ENCODE data around the gene DNAJC5. TPM values are rescaled to one million over a fixed set of nuclear protein-coding genes. Genes with fewer than 3 reads are reported as not detected.

Gene DNAJC5
- total RNA-seq, 2 donors from 2014 or later, result 44.4 to 66.6 TPM

DNA sequence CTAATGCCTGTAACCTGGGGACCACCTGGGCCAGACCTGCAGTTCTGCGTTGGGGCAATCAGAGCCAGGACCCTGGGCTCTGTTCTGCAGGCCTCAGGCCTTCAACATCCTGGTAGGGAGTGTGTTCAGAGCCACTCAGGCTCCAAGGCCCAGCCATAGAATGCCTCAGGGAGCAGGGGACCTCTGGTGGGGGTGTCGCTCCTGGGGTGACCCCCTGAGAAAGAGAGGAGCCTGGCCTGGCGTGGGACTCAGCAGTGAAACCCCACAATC is 48.8 kb downstream of the DNAJC5 start:
- intact Hi-C loops (cut with DNase I), result no loop called here
- Histone ChIP-seq H3K4me1 (replicated peaks) (peaks cover 16% of the 10 kb centered on the region), H3K27ac (no peak overlapping the region), H3K27me3 (replicated peaks; ENCODE audit: insufficient read depth) (no peaks in the 10 kb centered on the region), H3K36me3 (no peaks in the 10 kb centered on the region), H3K4me3 (no peak overlapping the region), H3K9me3 (no peaks in the 10 kb centered on the region)
- 90% methylated on average over 3 of the region's 3 CpGs for WGBS
- TF ChIP-seq, protein P1, sequence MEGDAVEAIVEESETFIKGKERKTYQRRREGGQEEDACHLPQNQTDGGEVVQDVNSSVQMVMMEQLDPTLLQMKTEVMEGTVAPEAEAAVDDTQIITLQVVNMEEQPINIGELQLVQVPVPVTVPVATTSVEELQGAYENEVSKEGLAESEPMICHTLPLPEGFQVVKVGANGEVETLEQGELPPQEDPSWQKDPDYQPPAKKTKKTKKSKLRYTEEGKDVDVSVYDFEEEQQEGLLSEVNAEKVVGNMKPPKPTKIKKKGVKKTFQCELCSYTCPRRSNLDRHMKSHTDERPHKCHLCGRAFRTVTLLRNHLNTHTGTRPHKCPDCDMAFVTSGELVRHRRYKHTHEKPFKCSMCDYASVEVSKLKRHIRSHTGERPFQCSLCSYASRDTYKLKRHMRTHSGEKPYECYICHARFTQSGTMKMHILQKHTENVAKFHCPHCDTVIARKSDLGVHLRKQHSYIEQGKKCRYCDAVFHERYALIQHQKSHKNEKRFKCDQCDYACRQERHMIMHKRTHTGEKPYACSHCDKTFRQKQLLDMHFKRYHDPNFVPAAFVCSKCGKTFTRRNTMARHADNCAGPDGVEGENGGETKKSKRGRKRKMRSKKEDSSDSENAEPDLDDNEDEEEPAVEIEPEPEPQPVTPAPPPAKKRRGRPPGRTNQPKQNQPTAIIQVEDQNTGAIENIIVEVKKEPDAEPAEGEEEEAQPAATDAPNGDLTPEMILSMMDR (IDR thresholded peaks at IDR 0.05), result no peak
- TF ChIP-seq POLR2A (IDR thresholded peaks at IDR 0.05), result no peak
- TF ChIP-seq POLR2AphosphoS5 (IDR thresholded peaks at IDR 0.05), result no peak
- no peak for DNase-seq (ENCODE audit: low spot score)

DNA sequence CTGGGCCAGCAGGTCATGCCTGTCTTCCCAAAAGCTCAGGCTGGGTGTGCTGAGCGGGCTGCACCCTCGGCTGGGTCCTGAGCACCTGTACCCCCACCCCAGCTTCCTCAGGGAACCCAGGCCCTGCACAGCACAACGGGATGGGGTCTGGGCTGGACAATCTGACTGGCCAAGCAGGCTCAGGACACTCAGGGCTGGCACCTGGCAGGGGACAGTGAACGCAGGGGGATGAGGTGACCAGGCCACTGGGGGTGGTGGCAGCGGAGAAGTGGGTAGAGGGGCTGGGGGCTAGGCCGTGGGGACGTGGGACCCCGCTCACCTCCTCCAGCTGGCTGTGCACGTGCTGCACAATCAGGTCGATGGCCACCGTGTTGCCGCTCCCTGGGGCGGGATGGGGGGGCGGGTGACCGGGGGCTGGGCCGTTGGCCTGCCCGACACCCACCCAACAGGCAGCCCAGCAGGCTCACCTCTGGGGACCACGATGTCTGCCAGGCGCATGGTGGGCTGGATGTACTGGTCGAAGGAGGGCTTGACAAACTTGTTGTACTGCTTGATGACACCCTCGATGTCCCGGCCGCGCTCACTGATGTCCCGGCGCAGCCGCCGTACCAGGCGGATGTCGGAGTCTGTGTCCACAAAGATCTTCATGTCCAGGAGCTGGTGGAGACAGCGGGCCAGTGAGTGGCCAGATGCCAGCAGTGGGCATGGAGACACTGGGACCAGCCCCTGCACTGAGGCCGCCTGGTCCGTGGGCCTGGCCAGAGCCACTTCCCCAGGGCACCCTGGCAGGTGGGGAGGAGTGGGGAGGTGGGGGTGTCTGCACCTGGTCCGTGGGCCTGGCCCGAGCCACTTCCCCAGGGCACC is 49.4 kb downstream of the DNAJC5 start:
- no peak overlapping the region for H3K27ac ChIP-seq
- no peak overlapping the region for H3K4me3 ChIP-seq
- intact Hi-C loops (cut with DNase I), result no loop called here
- H3K36me3 ChIP-seq, result no peaks in the 10 kb centered on the region
- H3K9me3 ChIP-seq, result no peaks in the 10 kb centered on the region
- TF ChIP-seq POLR2A (IDR thresholded peaks at IDR 0.05) (no peak), POLR2AphosphoS5 (IDR thresholded peaks at IDR 0.05) (no peak)
- TF ChIP-seq, protein P1 (IDR thresholded peaks at IDR 0.05), result no peak
- no peak for DNase-seq (ENCODE audit: low spot score)
- H3K4me1 ChIP-seq (replicated peaks), result peaks cover 21% of the 10 kb centered on the region
- no peaks in the 10 kb centered on the region for H3K27me3 ChIP-seq (replicated peaks; ENCODE audit: insufficient read depth)
- WGBS, result 89% methylated on average over 31 of the region's 35 CpGs

DNA sequence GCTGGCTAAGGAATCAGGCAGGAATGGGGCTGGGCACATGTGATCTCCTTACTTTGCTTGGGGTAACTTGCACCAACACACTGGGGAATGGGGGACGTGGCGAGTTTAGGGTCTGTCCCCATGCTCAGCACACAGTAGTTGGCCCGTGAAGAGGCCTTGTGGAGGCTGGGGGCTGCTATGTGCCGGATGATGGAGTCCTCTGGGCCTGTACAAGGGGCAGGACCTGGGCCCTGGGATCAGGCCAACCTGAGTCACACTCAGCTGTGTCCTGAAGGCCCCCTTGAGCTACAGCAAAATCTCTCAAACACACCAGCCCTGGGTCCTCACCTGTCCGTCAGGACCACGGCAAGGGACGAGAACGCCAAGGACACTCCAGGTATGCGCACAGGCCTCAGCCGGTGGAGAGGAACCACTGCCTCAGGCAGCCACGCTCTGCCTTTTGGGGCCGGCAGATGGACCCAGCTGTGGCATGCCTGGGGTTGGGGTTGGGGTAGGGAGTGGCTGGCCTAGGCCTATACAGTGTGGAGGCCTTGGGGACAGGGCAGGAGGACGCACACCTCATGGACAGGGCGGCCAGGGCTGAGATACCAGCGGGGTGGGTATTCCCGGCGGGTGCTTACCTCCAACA is 50.2 kb downstream of the DNAJC5 start:
- no peaks in the 10 kb centered on the region for H3K9me3 ChIP-seq
- TF ChIP-seq POLR2A (IDR thresholded peaks at IDR 0.05) (no peak), POLR2AphosphoS5 (IDR thresholded peaks at IDR 0.05) (no peak)
- TF ChIP-seq, protein P1 (IDR thresholded peaks at IDR 0.05), result no peak
- 88% methylated on average over 17 of the region's 17 CpGs for WGBS
- intact Hi-C loops (cut with DNase I), result no loop called here
- DNase-seq (ENCODE audit: low spot score), result no peak
- no peaks in the 10 kb centered on the region for H3K36me3 ChIP-seq
- H3K4me1 ChIP-seq (replicated peaks), result peaks cover 23% of the 10 kb centered on the region
- no peak overlapping the region for H3K27ac ChIP-seq
- no peaks in the 10 kb centered on the region for H3K27me3 ChIP-seq (replicated peaks; ENCODE audit: insufficient read depth)
- no peak overlapping the region for H3K4me3 ChIP-seq

DNA sequence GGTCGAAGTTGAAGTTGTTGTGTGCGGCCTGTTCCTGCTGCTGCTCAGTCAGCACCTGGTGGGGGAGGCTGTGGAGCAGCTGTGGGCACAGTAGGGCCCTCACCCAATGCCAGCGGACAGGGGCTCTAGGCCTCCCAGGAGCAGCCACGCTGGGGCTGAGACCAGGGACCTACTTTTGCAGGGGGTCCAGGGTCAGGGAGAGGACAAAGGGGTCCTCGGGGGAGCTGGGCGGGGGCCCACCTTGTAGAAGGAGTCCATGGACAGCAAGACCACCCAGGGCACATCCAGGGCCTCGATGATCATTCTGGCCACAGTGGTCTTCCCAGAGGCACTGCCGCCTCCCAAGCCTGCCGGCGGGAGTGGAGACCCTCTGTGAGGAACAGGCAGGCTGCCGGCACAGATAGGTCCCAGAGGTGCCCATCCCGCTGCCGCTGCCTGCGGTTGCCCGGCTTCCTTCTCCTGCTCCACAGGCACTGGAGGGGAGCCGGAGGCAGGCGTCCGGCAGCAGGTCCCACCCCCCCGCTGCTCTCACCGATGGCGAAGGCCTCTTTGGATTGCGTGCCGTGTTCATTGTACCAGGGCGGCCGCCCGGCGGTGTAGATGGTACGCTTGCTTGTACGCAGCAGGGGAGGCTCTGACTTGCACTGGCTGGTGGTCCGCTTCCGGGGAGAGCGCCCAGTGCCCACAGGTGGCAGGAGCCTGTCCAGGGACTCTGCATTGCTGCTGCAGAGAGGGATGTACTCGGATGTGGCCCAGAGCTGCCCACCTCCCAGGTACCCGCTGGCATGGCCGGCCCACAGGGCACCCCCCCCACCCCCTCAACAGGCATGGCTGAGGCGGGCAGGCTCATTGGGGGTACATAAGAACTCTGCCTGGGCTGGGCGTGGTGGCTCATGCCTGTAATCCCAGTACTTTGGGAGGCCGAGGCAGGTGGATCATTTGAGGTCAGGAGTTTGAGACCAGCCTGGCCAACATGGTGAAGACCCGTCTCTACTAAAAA is 51.3 kb downstream of the DNAJC5 start:
- DNase-seq (ENCODE audit: low spot score), result no peak
- WGBS, result 91% methylated on average over 39 of the region's 39 CpGs

More for the DNA sequence above, 51.3 kb downstream of the DNAJC5 start:
- Histone ChIP-seq H3K27ac (peak overlapping the region in 1 of 2 donors; percentile 87), H3K36me3 (no peaks in the 10 kb centered on the region), H3K9me3 (no peaks in the 10 kb centered on the region), H3K4me3 (no peak overlapping the region), H3K27me3 (replicated peaks; ENCODE audit: insufficient read depth) (no peaks in the 10 kb centered on the region), H3K4me1 (replicated peaks) (peaks cover 31% of the 10 kb centered on the region)
- TF ChIP-seq, protein P1 (IDR thresholded peaks at IDR 0.05), result no peak
- TF ChIP-seq POLR2A (IDR thresholded peaks at IDR 0.05) (no peak), POLR2AphosphoS5 (IDR thresholded peaks at IDR 0.05) (no peak)
- intact Hi-C loops (cut with DNase I), result no loop called here

Measured in prostate gland (tissue), 2 donors.